Uterus (tissue), 2 donors: ENCODE data around the gene NSD2.

Source experiments
- POLR2A ChIP-seq, 2 donors: fragments of 450-650 bp; IDR thresholded peaks; one replicate each; pipeline ENCODE4 v1.6.1; 2016; ENCODE audit warnings: antibody characterized with exemption in 2 of 2, mild to moderate bottlenecking in 1 of 2, moderate library complexity in 1 of 2
- TF ChIP-seq, protein P1 (sequence below), 4 experiments: fragments of 200-600 bp in 2 of 4; fragments of 450-650 bp in 2 of 4; sonication (generic) in 2 of 4; IDR thresholded peaks; one replicate each; pipeline ENCODE4 v1.5.1; 2016 to 2019; ENCODE audit warnings: antibody characterized with exemption in 4 of 4, mild to moderate bottlenecking in 2 of 4, moderate library complexity in 1 of 4

DNA sequence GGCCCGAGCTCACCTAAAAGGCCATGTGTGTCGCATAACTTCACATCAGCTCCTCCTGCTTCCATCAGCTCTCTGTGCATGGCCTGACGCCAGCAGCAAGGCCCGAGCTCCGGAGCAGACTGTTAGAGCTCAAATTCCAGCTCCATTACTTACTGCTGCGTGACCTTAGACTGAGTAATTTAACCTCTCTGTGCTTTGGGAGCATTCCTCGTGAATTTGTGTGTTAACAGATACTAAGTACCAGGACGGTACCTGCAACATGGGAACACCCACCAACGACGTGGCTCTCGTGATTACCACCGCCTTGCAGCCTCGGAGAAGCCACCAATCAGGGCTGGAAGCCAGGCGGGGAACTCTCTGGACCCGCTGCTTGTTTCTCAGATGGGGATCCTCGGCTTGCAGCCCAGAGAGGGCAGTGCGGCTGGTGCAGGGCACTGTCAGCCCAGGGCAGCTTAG lies 28.2 kb upstream of the NSD2 start:
- TF ChIP-seq, protein P1, sequence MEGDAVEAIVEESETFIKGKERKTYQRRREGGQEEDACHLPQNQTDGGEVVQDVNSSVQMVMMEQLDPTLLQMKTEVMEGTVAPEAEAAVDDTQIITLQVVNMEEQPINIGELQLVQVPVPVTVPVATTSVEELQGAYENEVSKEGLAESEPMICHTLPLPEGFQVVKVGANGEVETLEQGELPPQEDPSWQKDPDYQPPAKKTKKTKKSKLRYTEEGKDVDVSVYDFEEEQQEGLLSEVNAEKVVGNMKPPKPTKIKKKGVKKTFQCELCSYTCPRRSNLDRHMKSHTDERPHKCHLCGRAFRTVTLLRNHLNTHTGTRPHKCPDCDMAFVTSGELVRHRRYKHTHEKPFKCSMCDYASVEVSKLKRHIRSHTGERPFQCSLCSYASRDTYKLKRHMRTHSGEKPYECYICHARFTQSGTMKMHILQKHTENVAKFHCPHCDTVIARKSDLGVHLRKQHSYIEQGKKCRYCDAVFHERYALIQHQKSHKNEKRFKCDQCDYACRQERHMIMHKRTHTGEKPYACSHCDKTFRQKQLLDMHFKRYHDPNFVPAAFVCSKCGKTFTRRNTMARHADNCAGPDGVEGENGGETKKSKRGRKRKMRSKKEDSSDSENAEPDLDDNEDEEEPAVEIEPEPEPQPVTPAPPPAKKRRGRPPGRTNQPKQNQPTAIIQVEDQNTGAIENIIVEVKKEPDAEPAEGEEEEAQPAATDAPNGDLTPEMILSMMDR (IDR thresholded peaks at IDR 0.05), result no peak
- no peak for TF ChIP-seq POLR2A (IDR thresholded peaks at IDR 0.05)
